Endothelial cell of umbilical vein (primary cell): Measurements from ENCODE around the gene KIF26B. TPM values are rescaled to one million over a fixed set of nuclear protein-coding genes. Genes with fewer than 3 reads are reported as not detected.

Source experiments
- BruUV-seq: library from RNA; stranded (reverse); fragments of 400-500 nt; replicated peaks from 2 replicates; lab custom pipeline; 2021; lab: Mats Ljungman, UMichigan
- CTCF ChIA-PET: fragments of 300-600, 350-600 bp; sonication (Branson Sonifier 250); formaldehyde crosslinking; loops from one replicate; lab custom pipeline; 2021; ENCODE audit warnings: antibody characterized with exemption, inconsistent platforms; lab: Charles Lee
- POLR2A ChIA-PET: fragments of 300-600, 350-600 bp; sonication (Branson Sonifier 250); formaldehyde crosslinking; loops from one replicate; lab custom pipeline; 2021; ENCODE audit warnings: antibody characterized with exemption, inconsistent platforms; lab: Charles Lee
- DNase-seq: peaks from one replicate; pipeline ENCODE4 v3.0.0-alpha.2; 2011; ENCODE audit warnings: low read depth, low spot score
- FAIRE-seq: peaks from 2 replicates; lab custom pipeline; 2011; peaks lifted over from hg19 to GRCh38; lab: Jason Lieb, UNC
- H2AFZ ChIP-seq: 2 replicates; pipeline ENCODE4 v1.6.0; 2012; ENCODE audit warnings: low read depth, low read length, control low read depth, inconsistent platforms
- H3K27ac ChIP-seq: 2 replicates; pipeline ENCODE4 v1.5.1; 2011; ENCODE audit warnings: low read depth, mild to moderate bottlenecking, control low read depth, low read length, moderate library complexity; ENCODE audit not compliant: insufficient read depth
- H3K27me3 ChIP-seq, 2 experiments: 2 replicates each; pipeline versions ENCODE4 v1.6.0 to v1.6.1; 2011; ENCODE audit warnings: low read length in 2 of 2, mixed read lengths in 1 of 2; ENCODE audit not compliant: control insufficient read depth in 2 of 2, insufficient read depth in 2 of 2
- H3K36me3 ChIP-seq, 2 experiments: 2 replicates in 1 of 2; 3 replicates in 1 of 2; pipeline ENCODE4 v1.5.1; 2011; ENCODE audit warnings: low read length in 2 of 2, mild to moderate bottlenecking in 1 of 2, moderate library complexity in 1 of 2; ENCODE audit not compliant: control insufficient read depth in 2 of 2, insufficient read depth in 2 of 2; ENCODE audit errors: extremely low read depth in 1 of 2
- H3K4me1 ChIP-seq: 3 replicates; pipeline ENCODE4 v1.5.1; 2011; ENCODE audit warnings: mild to moderate bottlenecking, low read length; ENCODE audit not compliant: control insufficient read depth, insufficient read depth; ENCODE audit errors: extremely low read depth
- H3K4me2 ChIP-seq: 2 replicates; pipeline ENCODE4 v1.6.1; 2011; ENCODE audit warnings: low read length, control low read depth, mixed read lengths; ENCODE audit not compliant: insufficient read depth
- H3K4me3 ChIP-seq, 3 experiments: fragments of 200-600 bp in 1 of 3; sonication (generic), shearing (Covaris generic) in 1 of 3; replicated peaks in 1 of 3; 2 replicates each; pipeline ENCODE4 v1.5.1; 2011 to 2016; ENCODE audit warnings: control low read depth in 3 of 3, low read length in 3 of 3, mild to moderate bottlenecking in 2 of 3, inconsistent platforms in 1 of 3, low read depth in 1 of 3, moderate library complexity in 1 of 3; ENCODE audit not compliant: insufficient read depth in 1 of 3
- H3K79me2 ChIP-seq: 2 replicates; pipeline ENCODE4 v1.6.0; 2012; ENCODE audit warnings: low read length, inconsistent platforms; ENCODE audit not compliant: control insufficient read depth, insufficient read depth
- H3K9ac ChIP-seq: replicated peaks from 2 replicates; pipeline ENCODE3; 2011; ENCODE audit warnings: low read length, control low read depth; ENCODE audit not compliant: insufficient read depth; ENCODE audit errors: extremely low read depth
- H3K9me1 ChIP-seq: replicated peaks from 3 replicates; pipeline ENCODE4 v1.6.0; 2011; ENCODE audit warnings: mild to moderate bottlenecking, low read length; ENCODE audit not compliant: control insufficient read depth, insufficient read depth; ENCODE audit errors: extremely low read depth
- H3K9me3 ChIP-seq: replicated peaks from 2 replicates; pipeline ENCODE4 v1.5.1; 2012; ENCODE audit warnings: low read length, inconsistent platforms; ENCODE audit not compliant: control insufficient read depth, insufficient read depth
- H4K20me1 ChIP-seq: replicated peaks from 2 replicates; pipeline ENCODE3; 2011; ENCODE audit warnings: mild to moderate bottlenecking, low read length; ENCODE audit not compliant: control insufficient read depth, insufficient read depth; ENCODE audit errors: extremely low read depth
- CTCF ChIP-seq, 2 donors: IDR thresholded peaks; 1 replicate in 1 of 2; 2 replicates in 1 of 2; pipeline ENCODE4 v1.5.1; 2011; ENCODE audit warnings: low read length in 2 of 2, mild to moderate bottlenecking in 2 of 2, moderate library complexity in 2 of 2, control low read depth in 1 of 2, inconsistent platforms in 1 of 2, low read depth in 1 of 2; ENCODE audit not compliant: insufficient read depth in 1 of 2; ENCODE audit errors: extremely low read depth in 1 of 2
- EZH2 ChIP-seq: IDR thresholded peaks from 2 replicates; pipeline ENCODE4 v1.6.1; 2012; ENCODE audit warnings: borderline replicate concordance, low read depth, mild to moderate bottlenecking, moderate library complexity, low read length, inconsistent platforms; ENCODE audit not compliant: severe bottlenecking
- FOS ChIP-seq: IDR thresholded peaks from 2 replicates; pipeline ENCODE4 v1.6.1; 2011; ENCODE audit warnings: mild to moderate bottlenecking, low read length, moderate library complexity, borderline replicate concordance; ENCODE audit not compliant: insufficient read depth
- GATA2 ChIP-seq: IDR thresholded peaks from 2 replicates; pipeline ENCODE4 v1.7.0; 2011; ENCODE audit warnings: low read depth, mild to moderate bottlenecking, moderate library complexity, mixed read lengths, low read length; ENCODE audit not compliant: insufficient read length, insufficient read depth
- JUN ChIP-seq: IDR thresholded peaks from 2 replicates; pipeline ENCODE4 v1.6.1; 2011; ENCODE audit warnings: borderline replicate concordance, low read depth; ENCODE audit not compliant: insufficient read length, insufficient read depth
- MAX ChIP-seq: IDR thresholded peaks from 2 replicates; pipeline ENCODE4 v1.6.1; 2011; ENCODE audit not compliant: insufficient read depth, insufficient read length
- MYC ChIP-seq: IDR thresholded peaks from one replicate; pipeline ENCODE4 v1.6.1; 2011; ENCODE audit warnings: mild to moderate bottlenecking, low read depth, low read length
- POLR2A ChIP-seq: IDR thresholded peaks from 2 replicates; pipeline ENCODE4 v1.6.1; 2012; ENCODE audit warnings: low read depth, mild to moderate bottlenecking, control low read depth, low read length
- POLR2AphosphoS5 ChIP-seq: IDR thresholded peaks from 2 replicates; pipeline ENCODE4 v1.6.1; 2012; ENCODE audit warnings: low read depth, mild to moderate bottlenecking, control low read depth, low read length, moderate library complexity; ENCODE audit not compliant: insufficient read depth
- dilution Hi-C: fragments of 300-500 bp; cut with MboI; formaldehyde crosslinking; loops from one replicate; pipeline ENCODE4 v1.15.0; 2019; ENCODE audit warnings: low sequenced_read_pairs; ENCODE audit not compliant: extremely low pct_ligation_motif_present
- intact Hi-C: fragments of 100-400 bp; cut with micrococcal nuclease; formaldehyde crosslinking; loops from one replicate; pipeline ENCODE4 v1.10.0; 2022
- polyA plus RNA-seq, 4 experiments: library from polyadenylated mRNA; depleted of rRNA in 3 of 4; stranded (reverse) in 3 of 4; unstranded in 1 of 4; fragments of >200 nt; gene quantifications; 2 replicates each; pipeline versions ENCODE4 v1.2.1 to v1.2.3, GENCODE V29; 2011 to 2012; ENCODE audit warnings: missing spikeins in 1 of 4
- total RNA-seq: library from RNA; stranded (reverse); gene quantifications from 2 replicates; pipeline ENCODE4 v1.2.3, GENCODE V29; 2021

Gene KIF26B
- total and polyA plus RNA-seq, 2 donors (not counting 3 experiments of a cell fraction or from before 2014, with no cell fraction given) = 0.04 to 0.49 TPM

- no peak overlapping the region for H3K4me2 ChIP-seq
- H4K20me1 ChIP-seq = no peaks in the 10 kb centered on the region
- ChIA-PET CTCF (no interaction called here), POLR2A (no interaction called here)
- dilution Hi-C loops = no loop called here
- no peak overlapping the region for H2AFZ ChIP-seq
- DNase-seq = no peak
- no peak overlapping the region for H3K4me3 ChIP-seq
- H3K27ac ChIP-seq = no peak overlapping the region
- H3K79me2 ChIP-seq = no peaks in the 10 kb centered on the region
- TF ChIP-seq POLR2AphosphoS5 (no peak), MAX (no peak), FOS (no peak), GATA2 (no peak), EZH2 (no peak), CTCF (IDR thresholded peaks at IDR 0.05; ENCODE audit: extremely low read depth in 1 of 2, insufficient read depth in 1 of 2, low read depth in 1 of 2, low read length in 2 of 2) (no peak), POLR2A (no peak), JUN (no peak), MYC (no peak)
- no peak overlapping the region for H3K9ac ChIP-seq
- intact Hi-C loops = no loop called here
- H3K36me3 ChIP-seq = no peaks in the 10 kb centered on the region
- FAIRE-seq = no peak
- H3K27me3 ChIP-seq = no peaks in the 10 kb centered on the region
- H3K4me1 ChIP-seq = no peaks in the 10 kb centered on the region
- no peaks in the 10 kb centered on the region for H3K9me1 ChIP-seq
- BruUV-seq = no TSS peak
- H3K9me3 ChIP-seq = no peaks in the 10 kb centered on the region
These were observed 91.6 kb downstream of the KIF26B start for GRCh38 chr1:245246433-245246832.
